ENCODE data around the gene CSGALNACT2.

The CSGALNACT2 gene, protein sequence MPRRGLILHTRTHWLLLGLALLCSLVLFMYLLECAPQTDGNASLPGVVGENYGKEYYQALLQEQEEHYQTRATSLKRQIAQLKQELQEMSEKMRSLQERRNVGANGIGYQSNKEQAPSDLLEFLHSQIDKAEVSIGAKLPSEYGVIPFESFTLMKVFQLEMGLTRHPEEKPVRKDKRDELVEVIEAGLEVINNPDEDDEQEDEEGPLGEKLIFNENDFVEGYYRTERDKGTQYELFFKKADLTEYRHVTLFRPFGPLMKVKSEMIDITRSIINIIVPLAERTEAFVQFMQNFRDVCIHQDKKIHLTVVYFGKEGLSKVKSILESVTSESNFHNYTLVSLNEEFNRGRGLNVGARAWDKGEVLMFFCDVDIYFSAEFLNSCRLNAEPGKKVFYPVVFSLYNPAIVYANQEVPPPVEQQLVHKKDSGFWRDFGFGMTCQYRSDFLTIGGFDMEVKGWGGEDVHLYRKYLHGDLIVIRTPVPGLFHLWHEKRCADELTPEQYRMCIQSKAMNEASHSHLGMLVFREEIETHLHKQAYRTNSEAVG

DNA sequence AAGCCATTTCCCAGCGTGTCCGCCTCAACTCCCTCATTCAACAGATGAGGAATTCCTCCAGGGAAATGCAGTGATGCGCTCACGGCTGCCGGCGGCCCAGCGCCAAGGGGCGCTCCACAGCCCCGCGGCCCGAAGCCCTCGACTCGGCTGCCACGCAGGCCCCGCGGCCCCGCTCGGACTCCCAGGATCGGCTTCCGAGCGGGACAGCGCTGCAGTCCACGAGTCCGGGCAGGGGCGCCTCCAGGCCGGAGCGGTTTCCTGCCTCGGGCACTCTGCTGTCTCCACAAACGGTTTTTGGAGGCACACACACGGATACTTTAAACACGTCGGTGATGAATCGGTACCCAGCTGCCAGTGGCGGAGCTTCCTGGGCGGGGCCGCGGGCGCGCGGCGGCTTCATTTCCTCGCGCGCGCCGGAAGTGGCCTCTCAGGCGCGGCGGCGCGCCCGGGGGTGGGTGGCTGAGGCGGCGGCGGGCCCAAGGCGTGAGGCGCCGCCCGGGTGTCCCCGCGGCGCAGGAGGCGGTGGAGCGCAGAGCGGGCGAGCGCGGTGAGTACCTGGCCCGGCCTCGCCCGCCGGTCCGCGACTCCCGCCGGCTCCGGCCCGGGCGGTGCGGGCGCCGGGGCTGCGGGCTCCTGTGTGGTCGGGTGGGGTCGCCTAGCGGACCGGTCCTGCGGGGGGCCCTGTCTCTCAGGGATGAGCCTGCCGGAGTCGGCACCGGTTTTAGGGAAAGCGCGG lies at the start of gene CSGALNACT2:
CSGALNACT2 (plus strand) TSS at position 425 of the 736 bp plus-strand sequence. CDS start 16,705 bp downstream, outside the sequence.
- TF ChIP-seq MYC (IDR thresholded peaks at IDR 0.05; ENCODE audit: low read depth, low read length) (peak; percentile 17; the same call in 1 of the 2 replicates), POLR2A (IDR thresholded peaks at IDR 0.05; ENCODE audit: extremely low read depth, insufficient read length) (peak; percentile 70), MAX (IDR thresholded peaks at IDR 0.05; ENCODE audit: low read depth, low read length) (no peak), CTCF (IDR thresholded peaks at IDR 0.05; ENCODE audit: low read depth, low read length) (no peak)
- DNase-seq (ENCODE audit: low read depth): peak; percentile 90
- peak within 1 kb of the TSS; percentile 86 for H3K4me3 ChIP-seq (ENCODE audit: low read depth, low read length)

DNA sequence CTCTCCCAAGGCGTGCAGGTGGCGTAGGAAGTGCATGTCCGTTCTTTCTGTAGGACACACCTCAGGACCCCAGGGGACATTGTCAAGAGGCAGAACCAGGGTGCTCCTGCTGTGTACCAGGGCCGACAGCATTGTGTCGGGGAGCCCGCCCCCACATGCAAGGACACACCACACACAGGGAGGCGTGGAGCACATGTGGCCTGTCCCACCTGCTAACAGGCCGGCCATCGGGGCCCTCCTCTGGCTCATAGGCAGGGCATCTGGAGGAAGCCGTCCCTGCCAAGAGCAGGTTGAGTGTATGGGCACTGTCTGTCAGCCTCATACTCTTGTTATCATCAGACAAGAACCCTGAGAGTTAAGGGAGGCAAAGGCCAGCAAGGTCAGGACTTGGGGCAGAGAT lies 48.7 kb upstream of the CSGALNACT2 start:
- TF ChIP-seq POLR2A (IDR thresholded peaks at IDR 0.05; ENCODE audit: extremely low read depth, insufficient read length) (no peak), CTCF (IDR thresholded peaks at IDR 0.05; ENCODE audit: low read depth, low read length) (no peak), MAX (IDR thresholded peaks at IDR 0.05; ENCODE audit: low read depth, low read length) (no peak), MYC (IDR thresholded peaks at IDR 0.05; ENCODE audit: low read depth, low read length) (no peak)
- no peak overlapping the region for H3K4me3 ChIP-seq (ENCODE audit: low read depth, low read length)
- DNase-seq (ENCODE audit: low read depth): no peak

GRCh38 chr10:43090188-43090587 lies 48.1 kb upstream of the CSGALNACT2 start:
- TF ChIP-seq MAX (IDR thresholded peaks at IDR 0.05; ENCODE audit: low read depth, low read length) (no peak), POLR2A (IDR thresholded peaks at IDR 0.05; ENCODE audit: extremely low read depth, insufficient read length) (no peak), CTCF (IDR thresholded peaks at IDR 0.05; ENCODE audit: low read depth, low read length) (no peak), MYC (IDR thresholded peaks at IDR 0.05; ENCODE audit: low read depth, low read length) (no peak)
- H3K4me3 ChIP-seq (ENCODE audit: low read depth, low read length): no peak overlapping the region
- DNase-seq (ENCODE audit: low read depth): no peak

- H3K4me3 ChIP-seq (ENCODE audit: low read depth, low read length): no peak overlapping the region
- TF ChIP-seq CTCF (IDR thresholded peaks at IDR 0.05; ENCODE audit: low read depth, low read length): no peak
- TF ChIP-seq MAX (IDR thresholded peaks at IDR 0.05; ENCODE audit: low read depth, low read length): no peak
- TF ChIP-seq POLR2A (IDR thresholded peaks at IDR 0.05; ENCODE audit: extremely low read depth, insufficient read length): no peak
- DNase-seq (ENCODE audit: low read depth): no peak
These were observed 47.6 kb upstream of the CSGALNACT2 start for GRCh38 chr10:43090664-43091063.

- DNase-seq (ENCODE audit: low read depth): peak; percentile 77
- TF ChIP-seq CTCF (IDR thresholded peaks at IDR 0.05; ENCODE audit: low read depth, low read length) (no peak), MYC (IDR thresholded peaks at IDR 0.05; ENCODE audit: low read depth, low read length) (no peak), MAX (IDR thresholded peaks at IDR 0.05; ENCODE audit: low read depth, low read length) (no peak), POLR2A (IDR thresholded peaks at IDR 0.05; ENCODE audit: extremely low read depth, insufficient read length) (no peak)
These were observed 46.4 kb upstream of the CSGALNACT2 start for GRCh38 chr10:43091846-43092245.

More at GRCh38 chr10:43091846-43092245, 46.4 kb upstream of the CSGALNACT2 start:
- H3K4me3 ChIP-seq (ENCODE audit: low read depth, low read length): no peak overlapping the region

All from NB4 (cell line).